ENCODE results near the gene TFAP2E. TPM values are rescaled to one million over a fixed set of nuclear protein-coding genes. Genes with fewer than 3 reads are reported as not detected.

Gene TFAP2E
- total RNA-seq, 6 experiments from 2014 or later, result 0.15 to 0.24 TPM; not detected in 4

- ATAC-seq, result no peak
- intact Hi-C loops (cut with DNase I), result loop anchor here (5.0 to 10.0 kb wide), 4 partner anchors 109 to 357 kb away; no protein-coding TSS in a partner anchor
Measured at GRCh38 chr1:35561297-35561971, 11.7 kb upstream of the TFAP2E start.

DNA sequence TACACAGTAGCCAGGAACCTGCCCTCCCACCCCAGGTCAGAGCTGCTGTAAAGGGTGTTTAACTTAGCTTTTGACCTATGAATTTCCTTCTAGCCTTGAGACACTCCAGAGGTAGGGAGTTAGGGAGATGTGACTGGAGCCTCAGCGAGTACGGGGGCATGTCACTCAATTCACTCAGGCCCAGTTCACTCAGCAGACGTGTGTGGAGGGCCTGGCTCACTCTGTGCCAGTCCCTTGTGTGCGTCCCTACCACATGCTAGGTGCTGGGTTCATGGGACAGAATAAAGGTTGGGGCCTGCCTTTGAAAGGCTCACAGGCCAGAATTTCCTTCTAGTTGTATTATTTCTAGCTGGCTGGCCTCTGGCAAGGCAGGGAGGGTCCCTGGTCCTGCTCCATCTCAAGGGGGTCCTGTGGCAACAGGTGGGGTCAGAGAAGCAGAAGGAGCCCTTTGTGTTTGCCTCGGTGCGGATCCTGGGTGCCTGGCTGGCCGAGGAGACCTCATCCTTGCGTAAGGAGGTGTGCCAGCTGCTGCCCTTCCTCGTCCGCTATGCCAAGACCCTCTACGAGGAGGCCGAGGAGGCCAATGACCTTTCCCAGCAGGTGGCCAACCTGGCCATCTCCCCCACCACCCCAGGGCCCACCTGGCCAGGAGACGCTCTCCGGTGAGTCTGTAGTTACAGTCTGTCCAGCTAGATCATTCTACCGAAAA lies 11.0 kb upstream of the TFAP2E start:
- H3K4me1 ChIP-seq, result peaks cover 0 to 13% (median 5%) of the 10 kb centered on the region in 4 donors
- intact Hi-C loops (cut with DNase I), result loop anchor here (5.0 to 10.0 kb wide), 4 partner anchors 110 to 357 kb away; no protein-coding TSS in a partner anchor

More at GRCh38 chr1:35561297-35561971, 11.7 kb upstream of the TFAP2E start:
- no peaks in the 10 kb centered on the region for H3K27me3 ChIP-seq
- peaks cover 0 to 3% (median 0%) of the 10 kb centered on the region in 4 donors for H3K36me3 ChIP-seq
- DNase-seq, result peak in 1 of 3 donors; percentile 38
- WGBS (ENCODE audit: insufficient coverage, low coverage, low lambda C conversion rate, missing lambda C conversion rate), result 86% methylated on average over 5 of the region's 11 CpGs
- H3K9me3 ChIP-seq, result no peaks in the 10 kb centered on the region
- peaks cover 0 to 14% (median 5%) of the 10 kb centered on the region in 4 donors for H3K4me1 ChIP-seq
- no peak for TF ChIP-seq POLR2A (IDR thresholded peaks at IDR 0.05)
- TF ChIP-seq CTCF (IDR thresholded peaks at IDR 0.05), result no peak
- no peak overlapping the region for H3K27ac ChIP-seq
- no peak overlapping the region for H3K4me3 ChIP-seq

GRCh38 chr1:35563166-35563565 lies 9.9 kb upstream of the TFAP2E start:
- H3K4me1 ChIP-seq, result peaks cover 0 to 9% (median 5%) of the 10 kb centered on the region in 4 donors
- H3K4me3 ChIP-seq, result no peak overlapping the region
- H3K27me3 ChIP-seq, result no peaks in the 10 kb centered on the region
- DNase-seq (peak in 1 of 3 donors; percentile 42), ATAC-seq (no peak)
- no peaks in the 10 kb centered on the region for H3K9me3 ChIP-seq
- whole genome bisulfite sequencing (ENCODE audit: insufficient coverage, low coverage, low lambda C conversion rate, missing lambda C conversion rate), result 59% methylated on average over 10 of the region's 12 CpGs
- intact Hi-C loops (cut with DNase I), result loop anchor here (5.0 to 10.0 kb wide), 4 partner anchors 111 to 358 kb away; no protein-coding TSS in a partner anchor
- peaks cover 0 to 3% (median 0%) of the 10 kb centered on the region in 4 donors for H3K36me3 ChIP-seq
- H3K27ac ChIP-seq, result no peak overlapping the region
- TF ChIP-seq CTCF (IDR thresholded peaks at IDR 0.05), result no peak
- no peak for TF ChIP-seq POLR2A (IDR thresholded peaks at IDR 0.05)

More for the DNA sequence above, 11.0 kb upstream of the TFAP2E start:
- 72% methylated on average over 2 of the region's 15 CpGs for WGBS (ENCODE audit: insufficient coverage, low coverage, low lambda C conversion rate, missing lambda C conversion rate)
- ATAC-seq, result no peak
- H3K9me3 ChIP-seq, result no peaks in the 10 kb centered on the region
- H3K36me3 ChIP-seq, result peaks cover 0 to 3% (median 0%) of the 10 kb centered on the region in 4 donors
- H3K4me3 ChIP-seq, result no peak overlapping the region
- no peak overlapping the region for H3K27ac ChIP-seq
- TF ChIP-seq POLR2A (IDR thresholded peaks at IDR 0.05) (no peak), CTCF (IDR thresholded peaks at IDR 0.05) (no peak)
- DNase-seq, result peak in 1 of 3 donors; percentile 42
- no peaks in the 10 kb centered on the region for H3K27me3 ChIP-seq

DNA sequence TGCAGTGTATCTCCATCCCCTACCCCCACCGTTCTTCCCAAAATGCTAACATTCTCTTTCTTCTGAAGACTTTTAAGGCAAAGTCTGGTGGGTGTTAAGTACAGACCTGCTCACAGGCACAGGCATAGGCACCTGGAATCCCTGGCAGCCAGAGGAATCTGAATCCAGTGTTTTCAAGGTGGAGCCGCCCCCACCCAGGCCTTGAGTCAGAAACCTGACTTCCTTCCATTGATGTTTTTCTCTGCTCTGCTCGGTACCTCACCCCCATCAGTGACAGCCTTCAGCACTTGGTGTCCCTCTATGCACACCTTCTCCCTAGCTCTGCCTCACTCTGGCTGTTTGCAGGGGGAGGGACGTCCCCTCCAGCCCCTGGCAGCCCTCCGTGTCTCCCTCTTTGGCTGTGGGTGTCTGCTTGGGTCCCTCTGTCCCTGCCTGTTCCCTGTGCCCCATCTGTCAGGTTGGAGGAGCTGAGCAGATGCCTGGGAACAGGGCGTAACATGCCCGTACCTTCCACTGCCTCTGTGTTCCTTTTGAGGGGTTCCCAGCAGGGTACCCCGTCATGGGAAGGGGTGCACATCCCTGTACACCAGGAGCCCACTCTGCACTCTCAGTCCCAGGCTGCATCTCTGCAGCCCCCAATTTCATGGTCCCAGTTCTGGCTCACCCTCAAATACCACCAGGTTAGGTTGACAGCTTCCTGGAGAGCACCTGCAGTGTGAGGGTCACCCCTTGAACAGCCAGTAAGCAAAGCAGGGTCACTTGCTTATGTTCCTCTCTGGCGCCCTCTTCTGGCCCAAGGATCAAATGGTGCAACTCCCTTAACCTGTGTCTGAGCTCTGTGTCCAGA lies 8.9 kb upstream of the TFAP2E start:
- DNase-seq (peak in 2 of 3 donors; percentile 73 to 78), ATAC-seq (peak; percentile 46 to 64 (median 54))
- 61% methylated on average over 4 of the region's 9 CpGs for WGBS (ENCODE audit: insufficient coverage, low coverage, low lambda C conversion rate, missing lambda C conversion rate)
- Histone ChIP-seq H3K27ac (no peak overlapping the region), H3K4me1 (peaks cover 0 to 9% (median 2%) of the 10 kb centered on the region in 4 donors), H3K4me3 (no peak overlapping the region), H3K36me3 (peaks cover 0 to 3% (median 0%) of the 10 kb centered on the region in 4 donors), H3K27me3 (no peaks in the 10 kb centered on the region), H3K9me3 (no peaks in the 10 kb centered on the region)
- intact Hi-C loops (cut with DNase I), result loop anchor here (5.0 to 10.0 kb wide), 4 partner anchors 112 to 359 kb away; no protein-coding TSS in a partner anchor
- TF ChIP-seq POLR2A (IDR thresholded peaks at IDR 0.05) (no peak), CTCF (IDR thresholded peaks at IDR 0.05) (peak; percentile 66 to 79 (median 74))

All from right lobe of liver (tissue), 6 donors.